ENCODE data around the gene PARD6A.

PARD6A gene

DNA sequence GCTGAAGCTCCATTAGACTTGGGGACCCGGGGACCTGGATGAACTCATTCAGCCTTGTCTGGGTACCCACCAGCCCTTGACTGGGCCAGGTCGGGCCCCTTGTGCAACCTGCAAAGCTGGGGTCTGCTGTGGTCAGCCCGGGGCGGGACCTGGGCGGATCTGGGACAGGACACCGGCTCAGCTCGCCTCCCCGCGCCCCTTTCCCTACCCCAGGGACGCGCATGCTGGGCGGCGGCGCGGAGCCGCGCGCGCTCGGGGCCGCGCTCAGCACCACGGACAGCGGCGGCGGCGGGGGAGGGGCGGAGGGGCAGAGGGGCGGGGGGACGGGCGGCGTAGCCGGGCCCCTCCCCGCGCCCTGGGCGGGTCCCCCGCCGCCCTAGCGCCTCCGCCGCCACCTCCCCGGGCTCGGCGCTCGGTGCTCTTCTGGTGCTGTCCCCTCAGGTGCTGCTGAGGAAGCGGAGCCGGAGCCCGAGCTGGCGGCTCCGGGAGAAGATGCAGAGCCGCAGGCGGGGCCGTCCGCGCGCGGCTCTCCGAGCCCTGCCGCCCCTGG lies 8.1 kb upstream of the PARD6A start:
- peak in 9 of 42 donors; percentile 18 to 60 (median 40) for DNase-seq
- intact Hi-C loops (cut with DNase I): no loop called here

- peak in 7 of 42 donors; percentile 18 to 51 (median 46) for DNase-seq
- intact Hi-C loops (cut with DNase I): no loop called here
Measured at GRCh38 chr16:67653128-67653788, 7.5 kb upstream of the PARD6A start.

DNA sequence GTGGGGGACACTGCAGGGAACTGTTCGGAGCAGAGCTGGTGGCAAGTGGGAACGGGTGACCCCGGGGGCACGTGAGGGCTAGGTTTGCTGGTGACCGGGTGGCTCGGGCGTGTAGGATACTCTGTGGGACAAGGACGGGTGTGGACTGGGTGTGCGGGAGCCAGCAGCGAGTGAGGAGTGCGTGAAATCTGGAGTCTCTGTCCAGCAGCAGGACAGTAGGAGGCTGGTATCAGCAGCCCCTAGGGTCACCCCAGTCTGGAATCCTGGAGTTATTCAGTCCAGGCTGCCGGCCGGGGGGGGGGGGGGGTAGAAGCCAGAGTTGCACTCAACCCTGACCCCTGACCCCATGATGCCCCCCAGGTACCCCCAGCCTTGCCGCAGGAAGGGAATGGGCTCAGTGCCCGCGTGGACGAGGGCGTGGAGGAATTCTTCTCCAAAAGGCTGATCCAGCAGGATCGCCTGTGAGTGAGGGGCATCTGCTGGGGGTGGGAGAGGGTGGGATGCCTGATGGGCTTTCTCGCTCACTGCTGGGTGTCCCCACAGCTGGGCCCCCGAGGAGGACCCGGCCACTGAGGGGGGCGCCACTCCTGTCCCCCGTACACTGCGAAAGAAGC lies 6.9 kb upstream of the PARD6A start:
- intact Hi-C loops (cut with DNase I): no loop called here
- DNase-seq: no peak

GRCh38 chr16:67654403-67654911 lies 6.3 kb upstream of the PARD6A start:
- intact Hi-C loops (cut with DNase I): no loop called here
- DNase-seq: peak in 7 of 42 donors; percentile 12 to 59 (median 39)

GRCh38 chr16:67655363-67655762 lies 5.4 kb upstream of the PARD6A start:
- intact Hi-C loops (cut with DNase I): no loop called here

GRCh38 chr16:67656344-67657016 lies 4.3 kb upstream of the PARD6A start:
- DNase-seq: no peak
- intact Hi-C loops (cut with DNase I): no loop called here

More at GRCh38 chr16:67655363-67655762, 5.4 kb upstream of the PARD6A start:
- DNase-seq: no peak

GRCh38 chr16:67657017-67657608 lies 3.6 kb upstream of the PARD6A start:
- DNase-seq: no peak
- intact Hi-C loops (cut with DNase I): no loop called here

- DNase-seq: no peak
- intact Hi-C loops (cut with DNase I): no loop called here
Measured at GRCh38 chr16:67657751-67658518, 2.8 kb upstream of the PARD6A start.

- DNase-seq: no peak
- intact Hi-C loops (cut with DNase I): no loop called here
Measured at GRCh38 chr16:67658849-67659674, 1.7 kb upstream of the PARD6A start.

DNA sequence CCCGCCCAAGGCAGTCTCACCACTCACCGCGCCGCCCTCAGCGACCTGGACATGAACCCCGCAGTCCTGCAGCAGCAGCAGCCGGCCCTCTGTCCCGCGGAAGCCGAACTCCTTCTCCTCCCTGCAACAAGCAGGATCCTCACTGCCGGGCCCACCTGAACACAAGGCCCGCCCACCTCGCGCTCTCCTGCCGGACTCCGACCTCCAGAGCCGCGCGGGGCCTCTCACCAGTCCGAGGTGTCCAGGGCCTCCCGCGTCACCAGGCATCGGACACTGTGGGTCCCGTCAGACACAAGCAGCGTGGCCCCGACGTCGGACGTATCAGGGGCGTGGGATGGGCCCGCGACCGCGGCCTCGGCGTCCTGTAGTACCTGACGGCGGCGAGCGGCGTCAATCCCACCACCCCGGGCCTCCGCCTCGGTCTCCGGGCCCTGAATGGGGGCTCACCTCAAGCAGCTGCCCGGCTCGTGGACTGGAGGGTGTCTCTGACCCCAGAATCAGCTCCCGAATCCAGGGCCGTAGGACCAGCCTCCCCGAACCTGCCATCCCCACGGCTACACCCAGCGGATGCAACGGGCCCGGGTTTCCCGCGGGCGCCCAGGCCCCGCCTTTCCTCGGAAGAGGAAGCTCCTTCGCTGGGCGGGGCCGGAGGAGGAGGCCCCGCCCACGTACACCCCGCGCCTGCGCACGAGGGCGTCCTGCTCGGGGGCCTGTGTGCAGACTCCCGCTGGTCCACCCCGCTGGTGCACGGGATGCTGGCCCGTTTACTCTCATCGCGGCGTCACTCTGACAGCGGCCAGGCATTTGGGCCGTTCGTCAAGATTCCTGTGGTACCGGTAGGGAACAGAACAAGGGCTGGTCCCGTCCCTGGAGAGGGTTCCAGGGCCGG lies 841 bp upstream of the PARD6A start, which contains the start of gene ACD:
Gene ACD, minus strand, starts transcription at position 586 of the 889 bp plus-strand sequence. Its CDS starts 40 bp downstream, at position 546.
- intact Hi-C loops (cut with DNase I): loop anchor here (2.0 kb wide), 1 partner anchor 97 kb away; the partner anchor contains the start of gene CTCF
- DNase-seq: peak; percentile 75 to 97 (median 94)

GRCh38 chr16:67661101-67661761 lies 471 bp downstream of the PARD6A start:
- intact Hi-C loops (cut with DNase I): loop anchor here (2.0 kb wide), 1 partner anchor 98 kb away; the partner anchor contains the start of gene CTCF
- peak in 7 of 42 donors; percentile 16 to 52 (median 30) for DNase-seq

GRCh38 chr16:67661886-67662652 lies 1.3 kb downstream of the PARD6A start:
- intact Hi-C loops (cut with DNase I): loop anchor here (2.0 kb wide), 1 partner anchor 99 kb away; the partner anchor contains the start of gene CTCF
- DNase-seq: no peak

- intact Hi-C loops (cut with DNase I): no loop called here
- no peak for DNase-seq
Measured at GRCh38 chr16:67662653-67663010, 1.9 kb downstream of the PARD6A start.

DNA sequence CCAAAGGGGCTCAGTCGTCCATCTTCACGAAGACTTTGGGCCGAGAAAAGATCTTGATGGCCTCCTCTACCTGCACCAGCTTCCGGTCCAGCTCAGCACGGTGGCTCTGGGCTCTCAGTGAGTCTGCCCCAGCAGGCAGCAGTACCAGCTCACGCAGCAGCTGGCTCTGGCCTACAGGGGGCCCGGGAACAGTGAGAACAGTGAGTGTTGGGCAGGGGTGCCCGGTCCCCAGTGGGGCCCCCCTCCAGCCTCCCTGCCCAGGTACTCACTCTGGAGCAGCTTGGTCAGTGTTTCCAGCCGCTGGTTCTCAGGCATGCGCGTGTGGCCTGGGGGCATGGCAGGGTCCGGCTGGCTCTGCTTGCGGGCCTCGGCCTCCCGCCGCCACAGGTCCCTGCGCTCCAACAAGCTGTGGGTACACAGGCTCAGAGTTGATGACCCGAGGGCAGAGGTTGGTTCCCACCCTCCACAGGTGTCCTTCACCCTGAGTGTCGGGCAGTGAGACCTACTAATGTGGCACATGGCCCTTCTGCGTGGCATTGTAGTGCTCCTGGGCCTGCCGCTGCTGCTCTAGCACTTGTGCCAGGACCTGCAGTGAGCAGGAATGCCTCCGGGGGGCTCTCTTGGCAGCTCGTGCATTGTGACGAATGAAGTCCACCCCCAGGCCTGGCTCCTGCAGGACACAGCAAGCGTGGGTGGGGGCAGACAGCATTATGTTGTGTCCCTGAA lies 2.6 kb downstream of the PARD6A start:
- peak in 10 of 42 donors; percentile 22 to 60 (median 40) for DNase-seq
- intact Hi-C loops (cut with DNase I): no loop called here

DNA sequence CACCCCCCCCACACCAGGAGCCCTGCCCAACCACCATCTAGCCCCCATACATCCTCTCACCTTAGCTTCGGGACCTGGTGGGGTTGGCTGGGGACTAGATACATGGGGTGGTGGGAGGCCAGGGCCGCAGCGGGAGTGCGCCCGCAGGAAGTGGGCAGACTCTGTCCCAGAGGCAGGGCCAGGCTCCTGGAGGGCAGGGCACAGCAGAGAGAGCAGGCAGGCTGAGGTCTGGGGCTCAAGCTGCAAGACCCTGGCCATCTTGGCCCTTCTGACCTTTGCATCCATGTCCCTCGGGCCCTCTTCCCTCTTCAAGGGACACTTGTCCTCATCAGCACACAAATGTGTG lies 3.1 kb downstream of the PARD6A start:
- DNase-seq: no peak
- intact Hi-C loops (cut with DNase I): no loop called here

Measured in head of caudate nucleus (tissue), 42 donors.